K562 (cell line): Measurements from ENCODE around the gene ZMYND19. TPM values are rescaled to one million over a fixed set of nuclear protein-coding genes. Genes with fewer than 3 reads are reported as not detected.

ENCODE experiments used
- ADNP ChIP-seq: fragments of 200-800 bp; sonication (Bioruptor generic); IDR thresholded peaks from 2 replicates; pipeline ENCODE4 v1.6.1; 2016; ENCODE audit warnings: missing genetic modification characterization, missing compliant biosample characterization
- CBX3 ChIP-seq, 2 experiments: IDR thresholded peaks; 1 replicate in 1 of 2; 2 replicates in 1 of 2; pipeline ENCODE4 v1.6.1; 2012; ENCODE audit warnings: inconsistent platforms in 2 of 2, low read length in 2 of 2, borderline replicate concordance in 1 of 2, control low read depth in 1 of 2
- ELK3 ChIP-seq: fragments of 450-650 bp; formaldehyde crosslinking; IDR thresholded peaks from 2 replicates; pipeline ENCODE4 v1.4.0; 2020; ENCODE audit warnings: mild to moderate bottlenecking
- ETS2 ChIP-seq: IDR thresholded peaks from 2 replicates; pipeline ENCODE4 v1.6.1; 2016; ENCODE audit warnings: borderline replicate concordance, missing genetic modification characterization, mild to moderate bottlenecking, moderate library complexity, missing compliant biosample characterization; ENCODE audit not compliant: poor library complexity, severe bottlenecking
- HNRNPUL1 ChIP-seq: fragments of 200-400 bp; formaldehyde crosslinking; IDR thresholded peaks from 2 replicates; pipeline ENCODE4 v1.6.1; 2017; ENCODE audit warnings: low read length
- NR1H2 ChIP-seq: sonication (generic); formaldehyde crosslinking; IDR thresholded peaks from 2 replicates; pipeline ENCODE4 v1.4.0; 2020; ENCODE audit warnings: mild to moderate bottlenecking, missing genetic modification reagents
- NRF1 ChIP-seq, 2 experiments: fragments of 450-650 bp; IDR thresholded peaks in 1 of 2; conservative IDR thresholded peaks in 1 of 2; 2 replicates each; pipeline ENCODE4 v1.6.1; 2014; ENCODE audit warnings: mild to moderate bottlenecking in 2 of 2
- SAFB ChIP-seq: fragments of 200-400 bp; formaldehyde crosslinking; IDR thresholded peaks from 2 replicates; pipeline ENCODE4 v1.6.1; 2017; ENCODE audit warnings: low read depth, low read length, borderline replicate concordance
- TAF1 ChIP-seq: IDR thresholded peaks from 2 replicates; pipeline ENCODE4 v1.6.1; 2011; ENCODE audit warnings: mild to moderate bottlenecking, low read length, moderate library complexity; ENCODE audit not compliant: insufficient read depth, control insufficient read depth, severe bottlenecking; ENCODE audit errors: extremely low read depth
- XRCC5 ChIP-seq: fragments of 200-400 bp; formaldehyde crosslinking; IDR thresholded peaks from 2 replicates; pipeline ENCODE4 v1.6.1; 2017; ENCODE audit warnings: low read depth, mild to moderate bottlenecking, low read length
- YY1 ChIP-seq, 3 experiments: IDR thresholded peaks; 2 replicates each; pipeline ENCODE4 v1.6.1; 2011; ENCODE audit warnings: low read length in 2 of 3, mild to moderate bottlenecking in 2 of 3, moderate library complexity in 2 of 3, borderline replicate concordance in 1 of 3, control low read depth in 1 of 3, low read depth in 1 of 3; ENCODE audit not compliant: insufficient read depth in 3 of 3, insufficient replicate concordance in 2 of 3, control insufficient read depth in 1 of 3, insufficient read length in 1 of 3; ENCODE audit errors: extremely low read depth in 1 of 3
- ZNF143 ChIP-seq: sonication (generic); formaldehyde crosslinking; IDR thresholded peaks from 2 replicates; pipeline ENCODE4 v1.9.0; 2022; ENCODE audit warnings: mild to moderate bottlenecking, missing genetic modification reagents
- ZNF407 ChIP-seq: fragments of 450-650 bp; IDR thresholded peaks from 2 replicates; pipeline ENCODE4 v1.6.1; 2016; ENCODE audit warnings: low read depth
- polyA plus RNA-seq, 8 experiments: library from polyadenylated mRNA; depleted of rRNA in 4 of 8; stranded (reverse) in 5 of 8; unstranded in 3 of 8; fragments of >200 nt; fragmentation: Nextera tagmentation in 2 of 8; fragmentation: Illumina TruSeq in 1 of 8; extraction: Ambion mirVana in 2 of 8; extraction: Trizol in 1 of 8; gene quantifications; 2 replicates each; pipeline versions ENCODE4 v1.2.1 to v1.2.3, GENCODE V29; 2011 to 2014; ENCODE audit warnings: inconsistent platforms in 1 of 8, missing spikeins in 1 of 8
- total RNA-seq, 7 experiments: library from RNA; depleted of rRNA in 6 of 7; stranded (reverse); fragments of >200 nt in 6 of 7; fragmentation: Illumina TruSeq in 2 of 7; extraction: Trizol in 2 of 7; gene quantifications; 2 replicates each; pipeline versions ENCODE4 v1.2.1 to v1.2.3, GENCODE V29; 2011 to 2021; ENCODE audit warnings: low replicate concordance in 1 of 7

ZMYND19 gene
- total and polyA plus RNA-seq, 9 of the 15 experiments (the other 6 are each of a cell fraction or from before 2014, with no cell fraction given), result 1.0 to 86.7 (median 44.0) TPM

GRCh38 chr9:137534256-137535119, 55.8 kb downstream of the ZMYND19 start (continued):
- TF ChIP-seq ELK3 (CRISPR knock-in tag), result no peak
- TF ChIP-seq SAFB, result no peak
- no peak for TF ChIP-seq NRF1 (conservative IDR thresholded peaks at IDR 0.05 in 1 of 2, IDR thresholded peaks at IDR 0.05 in 1 of 2)
- TF ChIP-seq NR1H2, result no peak
- no peak for TF ChIP-seq ZNF407
- no peak for TF ChIP-seq ETS2 (tag)
- TF ChIP-seq ADNP (tag), result no peak
- no peak for TF ChIP-seq ZNF143 (CRISPR knock-in tag)
- no peak for TF ChIP-seq TAF1
- no peak for TF ChIP-seq YY1 (IDR thresholded peaks at IDR 0.05; ENCODE audit: borderline replicate concordance in 1 of 3, control insufficient read depth in 1 of 3, extremely low read depth in 1 of 3, insufficient read depth in 3 of 3, insufficient read length in 1 of 3, insufficient replicate concordance in 2 of 3, low read depth in 1 of 3, low read length in 2 of 3)
- peak; percentile 67 for TF ChIP-seq XRCC5
- peak in 1 of 2 experiments; percentile 16; a peak in 1 of 3 replicates for TF ChIP-seq CBX3 (IDR thresholded peaks at IDR 0.05; ENCODE audit: borderline replicate concordance in 1 of 2, low read length in 2 of 2)
- TF ChIP-seq HNRNPUL1, result no peak
